ENCODE data around the gene EMC10. TPM values are rescaled to one million over a fixed set of nuclear protein-coding genes. Genes with fewer than 3 reads are reported as not detected.
A peak's percentile ranks its signal among the peaks of the same experiment; 100 is the strongest.

Gene EMC10
- total and polyA plus RNA-seq, 4 donors, result 62.2 to 165 (median 137) TPM

DNA sequence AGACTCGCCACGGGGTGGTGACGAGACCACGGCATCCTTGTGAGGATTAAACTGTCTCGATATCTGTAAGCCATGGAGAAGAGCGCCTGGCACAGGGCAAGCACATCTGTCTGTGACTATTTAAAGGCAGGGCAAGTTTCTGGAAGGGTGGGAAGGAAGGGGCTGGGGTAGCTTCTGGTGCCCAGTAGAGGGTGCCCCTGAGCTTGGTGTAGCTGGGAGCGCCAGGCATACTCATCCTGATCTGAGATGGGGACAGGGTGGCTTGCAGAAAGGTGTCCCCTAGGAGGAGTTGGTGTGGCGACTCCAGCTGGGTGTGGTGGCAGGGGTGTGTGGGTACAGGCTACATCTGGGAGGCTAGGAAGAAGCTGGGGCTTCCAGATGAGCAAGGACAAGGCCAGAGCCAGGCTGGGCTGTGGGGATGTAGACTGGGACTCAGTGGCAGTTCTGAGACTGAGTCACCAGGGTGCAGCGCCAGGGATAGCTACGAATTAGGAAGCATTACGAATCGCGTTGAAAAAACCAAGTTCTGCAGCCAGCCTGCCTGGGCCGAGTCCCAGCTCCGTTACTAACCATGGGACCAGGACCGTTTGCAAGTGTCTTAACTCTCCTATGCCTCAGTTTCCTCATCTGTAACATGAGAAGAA, 60.5 kb downstream of the EMC10 start:
- TF ChIP-seq, protein P1, sequence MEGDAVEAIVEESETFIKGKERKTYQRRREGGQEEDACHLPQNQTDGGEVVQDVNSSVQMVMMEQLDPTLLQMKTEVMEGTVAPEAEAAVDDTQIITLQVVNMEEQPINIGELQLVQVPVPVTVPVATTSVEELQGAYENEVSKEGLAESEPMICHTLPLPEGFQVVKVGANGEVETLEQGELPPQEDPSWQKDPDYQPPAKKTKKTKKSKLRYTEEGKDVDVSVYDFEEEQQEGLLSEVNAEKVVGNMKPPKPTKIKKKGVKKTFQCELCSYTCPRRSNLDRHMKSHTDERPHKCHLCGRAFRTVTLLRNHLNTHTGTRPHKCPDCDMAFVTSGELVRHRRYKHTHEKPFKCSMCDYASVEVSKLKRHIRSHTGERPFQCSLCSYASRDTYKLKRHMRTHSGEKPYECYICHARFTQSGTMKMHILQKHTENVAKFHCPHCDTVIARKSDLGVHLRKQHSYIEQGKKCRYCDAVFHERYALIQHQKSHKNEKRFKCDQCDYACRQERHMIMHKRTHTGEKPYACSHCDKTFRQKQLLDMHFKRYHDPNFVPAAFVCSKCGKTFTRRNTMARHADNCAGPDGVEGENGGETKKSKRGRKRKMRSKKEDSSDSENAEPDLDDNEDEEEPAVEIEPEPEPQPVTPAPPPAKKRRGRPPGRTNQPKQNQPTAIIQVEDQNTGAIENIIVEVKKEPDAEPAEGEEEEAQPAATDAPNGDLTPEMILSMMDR (IDR thresholded peaks at IDR 0.05; ENCODE audit: control extremely low read depth, extremely low read depth), result no peak
- Histone ChIP-seq H3K27me3 (ENCODE audit: control insufficient read depth in 3 of 3, insufficient read depth in 3 of 3, low read length in 2 of 3) (no peaks in the 10 kb centered on the region), H3K4me3 (no peak overlapping the region), H3K4me1 (ENCODE audit: control insufficient read depth in 5 of 5, insufficient read depth in 5 of 5, low read length in 5 of 5) (peaks cover 0 to 1% (median 0%) of the 10 kb centered on the region in 5 donors), H3K27ac (ENCODE audit: low read depth in 1 of 2, low read length in 1 of 2) (no peak overlapping the region), H3K9me3 (ENCODE audit: control insufficient read depth in 4 of 4, insufficient read depth in 3 of 4, low read length in 3 of 4) (peaks cover 0 to 12% (median 4%) of the 10 kb centered on the region in 4 donors), H3K36me3 (ENCODE audit: control insufficient read depth in 4 of 4, insufficient read depth in 4 of 4, low read length in 4 of 4) (peaks cover 0 to 4% (median 1%) of the 10 kb centered on the region in 4 donors), H3K9ac (ENCODE audit: insufficient read depth in 1 of 2, low read length in 2 of 2) (no peak overlapping the region)
- no peak for DNase-seq
- 89 to 90% methylated on average over 16 of the region's 16 CpGs for WGBS, 2 donors
- ATAC-seq (ENCODE audit: insufficient read depth, low FRiP score), result no peak

GRCh38 chr19:50537306-50537685, 61.0 kb downstream of the EMC10 start:
- no peak overlapping the region for H3K27ac ChIP-seq (ENCODE audit: low read depth in 1 of 2, low read length in 1 of 2)
- ATAC-seq (ENCODE audit: insufficient read depth, low FRiP score), result no peak
- peaks cover 0 to 4% (median 1%) of the 10 kb centered on the region in 4 donors for H3K36me3 ChIP-seq (ENCODE audit: control insufficient read depth in 4 of 4, insufficient read depth in 4 of 4, low read length in 4 of 4)
- H3K9me3 ChIP-seq (ENCODE audit: control insufficient read depth in 4 of 4, insufficient read depth in 3 of 4, low read length in 3 of 4), result peaks cover 0 to 12% (median 2%) of the 10 kb centered on the region in 4 donors
- no peak overlapping the region for H3K4me3 ChIP-seq
- no peaks in the 10 kb centered on the region for H3K27me3 ChIP-seq (ENCODE audit: control insufficient read depth in 3 of 3, insufficient read depth in 3 of 3, low read length in 2 of 3)
- TF ChIP-seq, protein P1 (IDR thresholded peaks at IDR 0.05; ENCODE audit: control extremely low read depth, extremely low read depth), result no peak
- H3K9ac ChIP-seq (ENCODE audit: insufficient read depth in 1 of 2, low read length in 2 of 2), result no peak overlapping the region
- peaks cover 0 to 1% (median 0%) of the 10 kb centered on the region in 5 donors for H3K4me1 ChIP-seq (ENCODE audit: control insufficient read depth in 5 of 5, insufficient read depth in 5 of 5, low read length in 5 of 5)
- 73 to 76% methylated on average over 18 of the region's 18 CpGs for WGBS, 2 donors
- DNase-seq, result no peak

DNA sequence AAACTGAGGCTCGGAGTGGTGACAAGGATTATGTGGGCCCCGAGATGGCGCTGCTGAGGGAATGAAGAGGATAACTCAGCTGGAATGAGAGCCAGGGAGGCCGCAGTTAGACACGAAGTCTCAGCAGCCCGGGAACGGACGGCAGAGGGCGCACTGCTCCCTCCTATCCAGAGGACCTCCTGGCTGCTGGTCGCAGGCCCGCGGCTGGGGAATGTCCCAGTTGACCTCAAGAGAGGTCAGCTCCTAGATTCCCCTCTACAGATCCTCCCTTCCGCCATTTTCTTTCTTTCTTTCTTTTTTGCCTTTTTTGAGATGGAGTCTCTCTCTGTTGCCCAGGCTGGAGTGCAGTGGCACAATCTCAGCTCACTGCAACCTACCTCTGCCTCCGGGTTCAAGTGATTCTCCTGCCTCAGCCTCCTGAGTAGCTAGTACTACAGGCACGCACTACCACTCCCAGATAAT, 61.5 kb downstream of the EMC10 start:
- Histone ChIP-seq H3K36me3 (ENCODE audit: control insufficient read depth in 4 of 4, insufficient read depth in 4 of 4, low read length in 4 of 4) (peaks cover 0 to 4% (median 1%) of the 10 kb centered on the region in 4 donors), H3K4me1 (ENCODE audit: control insufficient read depth in 5 of 5, insufficient read depth in 5 of 5, low read length in 5 of 5) (peaks cover 0 to 1% (median 0%) of the 10 kb centered on the region in 5 donors), H3K9me3 (ENCODE audit: control insufficient read depth in 4 of 4, insufficient read depth in 3 of 4, low read length in 3 of 4) (peaks cover 0 to 7% (median 0%) of the 10 kb centered on the region in 4 donors), H3K27me3 (ENCODE audit: control insufficient read depth in 3 of 3, insufficient read depth in 3 of 3, low read length in 2 of 3) (no peaks in the 10 kb centered on the region), H3K4me3 (no peak overlapping the region), H3K9ac (ENCODE audit: insufficient read depth in 1 of 2, low read length in 2 of 2) (no peak overlapping the region), H3K27ac (ENCODE audit: low read depth in 1 of 2, low read length in 1 of 2) (no peak overlapping the region)
- TF ChIP-seq, protein P1 (IDR thresholded peaks at IDR 0.05; ENCODE audit: control extremely low read depth, extremely low read depth), result peak; percentile 55
- DNase-seq (peak; percentile 69 to 78 (median 74)), ATAC-seq (ENCODE audit: insufficient read depth, low FRiP score) (peak; percentile 47)
- WGBS, 2 donors, result 18 to 19% methylated on average over 15 of the region's 15 CpGs

Other genes starting within 250 kb of the EMC10 start
- gene KCNC3, start 147.1 kb upstream of the EMC10 start, total RNA-seq, result 10 to 100 TPM in 1 of 2 donors, 1 to 10 TPM in 1; 4.6 to 13.2 TPM
- gene KCNC3, start 147.1 kb upstream of the EMC10 start, polyA plus RNA-seq, result 1 to 10 TPM; 2.6 to 5.7 TPM
- gene NAPSA, start 110.9 kb upstream of the EMC10 start, total RNA-seq, result 1,000 to 10,000 TPM in 1 of 2 donors, 100 to 1,000 TPM in 1; 655 to 1,838 TPM
- 1,000 to 10,000 TPM; 1,027 to 2,584 TPM for gene NAPSA, start 110.9 kb upstream of the EMC10 start, polyA plus RNA-seq
- gene NR1H2, start 100.0 kb upstream of the EMC10 start, total RNA-seq, result 10 to 100 TPM; 52.5 to 96.4 TPM
- gene NR1H2, start 100.0 kb upstream of the EMC10 start, polyA plus RNA-seq, result 100 to 1,000 TPM; 103 to 114 TPM
- gene POLD1, start 92.2 kb upstream of the EMC10 start, total RNA-seq, result 10 to 100 TPM; 20.2 to 49.3 TPM
- gene POLD1, start 92.2 kb upstream of the EMC10 start, polyA plus RNA-seq, result 10 to 100 TPM; 28.7 to 55.1 TPM
- gene SPIB, start 57.6 kb upstream of the EMC10 start, total RNA-seq, result 10 to 100 TPM in 1 of 2 donors, under 1 TPM in 1; 0.31 to 10.5 TPM
- gene SPIB, start 57.6 kb upstream of the EMC10 start, polyA plus RNA-seq, result under 1 TPM; 0.22 to 0.98 TPM
- under 1 TPM; 0.21 to 0.91 TPM for gene MYBPC2, start 43.6 kb upstream of the EMC10 start, total RNA-seq
- gene MYBPC2, start 43.6 kb upstream of the EMC10 start, polyA plus RNA-seq, result under 1 TPM; 0.04 to 0.55 TPM
- 1 to 10 TPM; 1.7 to 2.7 TPM for gene GARIN5A, start 341 bp downstream of the EMC10 start, total RNA-seq
- 1 to 10 TPM; 2.1 to 5.0 TPM for gene GARIN5A, start 341 bp downstream of the EMC10 start, polyA plus RNA-seq
- gene JOSD2, start 34.7 kb downstream of the EMC10 start, total RNA-seq, result 10 to 100 TPM in 1 of 2 donors, 1 to 10 TPM in 1; 9.8 to 66.9 TPM
- 10 to 100 TPM; 60.2 to 76.8 TPM for gene JOSD2, start 34.7 kb downstream of the EMC10 start, polyA plus RNA-seq
- not detected for gene ASPDH, start 37.4 kb downstream of the EMC10 start, total RNA-seq
- not detected for gene ASPDH, start 37.4 kb downstream of the EMC10 start, polyA plus RNA-seq
- 10 to 100 TPM in 1 of 2 donors, 1 to 10 TPM in 1; 2.5 to 10.8 TPM for gene LRRC4B, start 91.9 kb downstream of the EMC10 start, total RNA-seq
- gene LRRC4B, start 91.9 kb downstream of the EMC10 start, polyA plus RNA-seq, result 1 to 10 TPM; 1.7 to 3.0 TPM
- 1 to 10 TPM in 1 of 2 donors, under 1 TPM in 1; 0.60 to 1.5 TPM for gene SYT3, start 163.4 kb downstream of the EMC10 start, total RNA-seq
- gene SYT3, start 163.4 kb downstream of the EMC10 start, polyA plus RNA-seq, result under 1 TPM; 0.23 to 0.81 TPM
- gene C19orf81, start 172.9 kb downstream of the EMC10 start, total RNA-seq, result 1 to 10 TPM in 1 of 2 donors, not detected in 1; 2.5 TPM
- 1 to 10 TPM; 1.3 to 1.7 TPM for gene C19orf81, start 172.9 kb downstream of the EMC10 start, polyA plus RNA-seq
- 1 to 10 TPM in 1 of 2 donors, under 1 TPM in 1; 0.15 to 1.2 TPM for gene SHANK1, start 243.3 kb downstream of the EMC10 start, total RNA-seq
- under 1 TPM; 0.18 to 0.24 TPM for gene SHANK1, start 243.3 kb downstream of the EMC10 start, polyA plus RNA-seq
- gene CLEC11A, start 246.9 kb downstream of the EMC10 start, total RNA-seq, result 10 to 100 TPM in 1 of 2 donors, 1 to 10 TPM in 1; 7.7 to 24.6 TPM
- gene CLEC11A, start 246.9 kb downstream of the EMC10 start, polyA plus RNA-seq, result 10 to 100 TPM in 1 of 2 donors, 1 to 10 TPM in 1; 8.5 to 13.7 TPM